ENCODE results near the gene B3GAT2. TPM values are rescaled to one million over a fixed set of nuclear protein-coding genes. Genes with fewer than 3 reads are reported as not detected.

The B3GAT2 gene, protein sequence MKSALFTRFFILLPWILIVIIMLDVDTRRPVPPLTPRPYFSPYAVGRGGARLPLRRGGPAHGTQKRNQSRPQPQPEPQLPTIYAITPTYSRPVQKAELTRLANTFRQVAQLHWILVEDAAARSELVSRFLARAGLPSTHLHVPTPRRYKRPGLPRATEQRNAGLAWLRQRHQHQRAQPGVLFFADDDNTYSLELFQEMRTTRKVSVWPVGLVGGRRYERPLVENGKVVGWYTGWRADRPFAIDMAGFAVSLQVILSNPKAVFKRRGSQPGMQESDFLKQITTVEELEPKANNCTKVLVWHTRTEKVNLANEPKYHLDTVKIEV
- total RNA-seq (2022), result 0.09 and 0.10 TPM in 2 replicates
- percentile 18 among the genes with signal in this experiment for Bru-seq, nascent RNA
- BruChase-seq, experiment 1, labeled RNA remaining after a 6-hour chase, result percentile 8 among the genes with signal in this experiment
- BruChase-seq, experiment 2, labeled RNA remaining after a 2-hour chase, result percentile 10 among the genes with signal in this experiment
- long read RNA-seq, partial matches to known transcripts, result 0 of 13 reads
- long read RNA-seq, other reads (novel, unspliced or antisense), result 13 of 13 reads

DNA sequence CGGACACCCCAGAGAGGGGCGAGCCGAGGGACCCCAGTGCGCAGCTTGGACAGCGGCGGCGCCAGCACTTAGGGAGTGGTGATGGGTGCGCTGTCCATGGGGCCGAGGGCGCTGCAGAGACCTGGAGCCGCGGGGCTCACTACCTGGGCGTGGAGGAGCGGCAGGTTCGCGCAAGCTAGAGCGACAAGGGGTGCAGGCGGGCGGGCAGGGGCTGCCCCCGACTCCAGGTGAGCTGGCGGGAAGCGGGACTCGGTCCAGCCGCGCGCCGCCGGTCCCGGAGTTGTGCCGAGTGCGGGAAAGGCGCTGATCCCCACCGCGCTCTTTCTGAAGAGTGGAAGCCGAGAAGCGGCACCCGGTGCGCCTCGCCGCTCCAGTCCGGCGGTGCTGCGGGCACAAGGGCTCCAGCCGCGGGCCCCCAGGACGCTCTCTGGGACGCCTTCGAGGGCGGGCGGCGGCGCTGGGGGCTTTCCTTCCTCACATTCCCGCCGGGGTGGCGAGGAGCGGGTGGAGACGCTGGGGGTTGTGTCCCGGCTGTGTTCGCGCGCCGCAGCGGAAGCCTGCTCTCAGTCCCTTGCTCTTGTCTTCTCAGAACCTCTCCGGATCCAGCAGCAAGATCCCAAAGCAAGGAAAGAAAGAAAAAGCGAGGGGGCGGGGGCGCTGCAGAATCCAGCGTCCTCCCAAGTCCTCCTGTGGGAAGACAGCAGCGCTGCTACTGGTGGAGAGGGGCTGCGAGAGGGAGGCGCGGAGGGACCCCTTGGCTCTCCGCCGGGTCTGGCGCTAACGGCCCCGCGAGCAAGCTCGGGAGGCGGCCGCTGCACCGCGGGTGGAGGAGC is at the start of gene B3GAT2:
Gene B3GAT2 (minus strand): TSS at position 610 of the 833 bp plus-strand sequence. CDS start 631 bp downstream, outside the sequence.
- H3K4me3 Mint-ChIP-seq (ENCODE audit: low read depth, unreplicated experiment), result peak within 1 kb of the TSS; percentile 99
- DNase-seq, result peak; percentile 32
- peaks cover 8% of the 10 kb centered on the region for H3K4me1 Mint-ChIP-seq (ENCODE audit: low read depth, unreplicated experiment)
- CTCF ChIA-PET, result interaction anchor here (0.5 to 2.9 kb wide), 9 partner anchors 9 to 736 kb away, joined by 3 to 39 read pairs (median 4); no protein-coding TSS in a partner anchor
- no peaks in the 10 kb centered on the region for H3K9me3 Mint-ChIP-seq (ENCODE audit: low read depth, unreplicated experiment)
- intact Hi-C loops (cut with micrococcal nuclease; ENCODE audit: unreplicated experiment), result loop anchor here (2.0 kb wide), 1 partner anchor 250 kb away; no protein-coding TSS in a partner anchor
- TF ChIP-seq, protein P1, sequence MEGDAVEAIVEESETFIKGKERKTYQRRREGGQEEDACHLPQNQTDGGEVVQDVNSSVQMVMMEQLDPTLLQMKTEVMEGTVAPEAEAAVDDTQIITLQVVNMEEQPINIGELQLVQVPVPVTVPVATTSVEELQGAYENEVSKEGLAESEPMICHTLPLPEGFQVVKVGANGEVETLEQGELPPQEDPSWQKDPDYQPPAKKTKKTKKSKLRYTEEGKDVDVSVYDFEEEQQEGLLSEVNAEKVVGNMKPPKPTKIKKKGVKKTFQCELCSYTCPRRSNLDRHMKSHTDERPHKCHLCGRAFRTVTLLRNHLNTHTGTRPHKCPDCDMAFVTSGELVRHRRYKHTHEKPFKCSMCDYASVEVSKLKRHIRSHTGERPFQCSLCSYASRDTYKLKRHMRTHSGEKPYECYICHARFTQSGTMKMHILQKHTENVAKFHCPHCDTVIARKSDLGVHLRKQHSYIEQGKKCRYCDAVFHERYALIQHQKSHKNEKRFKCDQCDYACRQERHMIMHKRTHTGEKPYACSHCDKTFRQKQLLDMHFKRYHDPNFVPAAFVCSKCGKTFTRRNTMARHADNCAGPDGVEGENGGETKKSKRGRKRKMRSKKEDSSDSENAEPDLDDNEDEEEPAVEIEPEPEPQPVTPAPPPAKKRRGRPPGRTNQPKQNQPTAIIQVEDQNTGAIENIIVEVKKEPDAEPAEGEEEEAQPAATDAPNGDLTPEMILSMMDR (IDR thresholded peaks at IDR 0.05; ENCODE audit: unreplicated experiment), result no peak
- BruUV-seq (replicated peaks), result no TSS peak
- H3K36me3 Mint-ChIP-seq (ENCODE audit: insufficient read depth, unreplicated experiment), result peaks cover 12% of the 10 kb centered on the region
- peaks cover 87% of the 10 kb centered on the region for H3K27me3 Mint-ChIP-seq (ENCODE audit: unreplicated experiment)
- no peak within 1 kb of the TSS for H3K27ac Mint-ChIP-seq (ENCODE audit: unreplicated experiment)

DNA sequence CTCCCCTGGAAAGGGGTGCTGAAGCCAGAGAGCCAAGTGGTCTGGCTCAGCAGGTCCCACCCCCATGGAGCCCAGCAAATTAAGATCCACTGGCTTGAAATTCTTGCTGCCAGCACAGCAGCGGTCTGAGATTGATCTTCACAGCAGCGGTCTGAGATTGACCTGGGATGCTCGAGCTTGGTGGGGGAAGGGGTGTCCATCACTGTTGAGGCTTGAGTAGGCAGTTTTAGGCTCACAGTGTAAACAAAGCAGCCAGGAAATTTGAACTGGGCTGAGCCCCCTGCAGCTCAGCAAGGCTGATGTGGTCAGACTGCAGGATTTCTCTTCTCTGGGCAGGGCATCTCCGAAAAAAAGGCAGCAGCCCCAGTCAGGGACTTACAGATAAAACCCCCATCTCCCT is 41.3 kb upstream of the B3GAT2 start:
- intact Hi-C loops (cut with micrococcal nuclease; ENCODE audit: unreplicated experiment), result no loop called here
- CTCF ChIA-PET, result interaction anchor here (0.6 kb wide), 2 partner anchors 148 to 1202 kb away, joined by 5 to 10 read pairs; partner anchors contain the start of gene LMBRD1
- H3K4me1 Mint-ChIP-seq (ENCODE audit: low read depth, unreplicated experiment), result no peaks in the 10 kb centered on the region
- H3K4me3 Mint-ChIP-seq (ENCODE audit: low read depth, unreplicated experiment), result no peak overlapping the region
- no TSS peak for BruUV-seq (replicated peaks)
- peaks cover 84% of the 10 kb centered on the region for H3K27me3 Mint-ChIP-seq (ENCODE audit: unreplicated experiment)
- H3K9me3 Mint-ChIP-seq (ENCODE audit: low read depth, unreplicated experiment), result peaks cover 7% of the 10 kb centered on the region
- TF ChIP-seq, protein P1 (IDR thresholded peaks at IDR 0.05; ENCODE audit: unreplicated experiment), result no peak
- no peak overlapping the region for H3K27ac Mint-ChIP-seq (ENCODE audit: unreplicated experiment)
- no peaks in the 10 kb centered on the region for H3K36me3 Mint-ChIP-seq (ENCODE audit: insufficient read depth, unreplicated experiment)
- DNase-seq, result no peak

DNA sequence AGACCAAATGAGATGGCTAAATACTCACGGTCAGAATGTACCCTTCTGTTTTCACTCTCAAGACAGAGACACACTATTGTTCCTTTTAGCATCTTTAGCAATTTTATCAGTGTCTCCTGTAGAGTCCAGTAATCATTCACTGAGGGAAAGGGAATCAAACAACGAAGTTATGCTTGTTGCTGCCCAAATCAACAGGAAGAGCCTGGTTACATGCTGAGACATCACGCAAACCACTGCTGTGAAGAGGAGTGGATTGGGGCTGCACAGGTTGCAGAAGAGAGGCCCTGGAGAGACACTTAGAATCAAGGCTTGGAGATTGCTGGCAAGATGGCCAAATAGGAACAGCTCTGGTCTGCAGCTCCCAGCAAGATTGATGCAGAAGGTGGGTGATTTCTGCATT is 40.5 kb upstream of the B3GAT2 start:
- no peaks in the 10 kb centered on the region for H3K4me1 Mint-ChIP-seq (ENCODE audit: low read depth, unreplicated experiment)
- H3K27ac Mint-ChIP-seq (ENCODE audit: unreplicated experiment), result no peak overlapping the region
- CTCF ChIA-PET, result no interaction called here
- H3K9me3 Mint-ChIP-seq (ENCODE audit: low read depth, unreplicated experiment), result peaks cover 4% of the 10 kb centered on the region
- H3K36me3 Mint-ChIP-seq (ENCODE audit: insufficient read depth, unreplicated experiment), result no peaks in the 10 kb centered on the region
- intact Hi-C loops (cut with micrococcal nuclease; ENCODE audit: unreplicated experiment), result no loop called here
- peaks cover 87% of the 10 kb centered on the region for H3K27me3 Mint-ChIP-seq (ENCODE audit: unreplicated experiment)
- no TSS peak for BruUV-seq (replicated peaks)
- no peak overlapping the region for H3K4me3 Mint-ChIP-seq (ENCODE audit: low read depth, unreplicated experiment)
- TF ChIP-seq, protein P1 (IDR thresholded peaks at IDR 0.05; ENCODE audit: unreplicated experiment), result no peak
- no peak for DNase-seq

DNA sequence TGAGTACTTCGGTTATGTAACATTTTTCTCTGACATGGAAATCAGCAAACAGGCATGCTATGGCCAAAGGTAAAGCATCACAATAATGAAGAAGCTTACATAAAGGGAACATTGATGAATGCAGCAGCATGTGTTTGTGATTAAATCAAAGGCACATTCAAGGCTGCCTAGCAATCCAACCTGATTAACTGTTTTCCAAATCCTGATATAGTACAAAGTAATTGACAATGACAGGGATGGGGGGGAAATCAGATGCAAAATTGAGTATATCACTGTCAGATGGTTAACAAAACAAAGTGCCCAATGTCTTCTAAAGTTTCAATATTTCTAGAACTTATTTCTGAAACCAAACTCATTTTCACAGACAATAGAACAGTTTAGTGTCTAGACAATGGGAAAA is 39.2 kb upstream of the B3GAT2 start:
- Mint-ChIP-seq H3K4me1 (ENCODE audit: low read depth, unreplicated experiment) (no peaks in the 10 kb centered on the region), H3K4me3 (ENCODE audit: low read depth, unreplicated experiment) (no peak overlapping the region)
- CTCF ChIA-PET, result no interaction called here

More for the DNA sequence above, 39.2 kb upstream of the B3GAT2 start:
- Mint-ChIP-seq H3K27me3 (ENCODE audit: unreplicated experiment) (peaks cover 87% of the 10 kb centered on the region), H3K27ac (ENCODE audit: unreplicated experiment) (no peak overlapping the region), H3K9me3 (ENCODE audit: low read depth, unreplicated experiment) (no peaks in the 10 kb centered on the region), H3K36me3 (ENCODE audit: insufficient read depth, unreplicated experiment) (no peaks in the 10 kb centered on the region)
- DNase-seq, result no peak
- BruUV-seq (replicated peaks), result no TSS peak
- intact Hi-C loops (cut with micrococcal nuclease; ENCODE audit: unreplicated experiment), result no loop called here
- TF ChIP-seq, protein P1 (IDR thresholded peaks at IDR 0.05; ENCODE audit: unreplicated experiment), result no peak
